ENCODE results near the gene GPC5.
"Not testable (repeated sequence)": the region's sequence is repeated elsewhere in the genome, so short reads cannot be mapped to it uniquely, and the experiment has no call there.

The GPC5 gene

DNA sequence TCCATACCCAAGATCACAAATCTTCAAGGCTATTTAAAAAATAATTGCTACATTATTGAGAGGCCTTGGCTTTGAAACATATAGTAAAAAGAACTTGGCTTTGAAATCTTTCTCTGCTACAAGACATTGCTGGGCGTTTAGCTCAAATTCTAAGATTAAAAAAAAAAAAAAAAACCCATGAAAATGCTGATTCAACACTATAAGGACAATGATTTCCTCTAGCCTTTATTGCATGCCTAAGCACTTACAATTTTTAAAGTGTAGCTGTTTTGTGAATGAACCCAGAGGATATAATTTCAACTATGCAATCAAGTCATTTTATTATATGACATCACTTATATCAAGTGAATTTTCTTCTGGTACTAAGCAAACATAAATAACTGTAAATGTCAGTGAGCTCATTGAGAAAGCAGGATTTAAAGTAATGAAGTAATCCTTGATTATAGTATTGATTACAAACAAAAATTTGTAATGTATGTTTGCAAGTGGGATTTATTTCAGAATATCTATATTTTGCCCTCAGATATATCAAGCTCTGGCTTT, 1488.2 kb downstream of the GPC5 start:
- DNase-seq (ENCODE audit: extremely low read depth in 1 of 2, low read depth in 1 of 2) = no peak

DNA sequence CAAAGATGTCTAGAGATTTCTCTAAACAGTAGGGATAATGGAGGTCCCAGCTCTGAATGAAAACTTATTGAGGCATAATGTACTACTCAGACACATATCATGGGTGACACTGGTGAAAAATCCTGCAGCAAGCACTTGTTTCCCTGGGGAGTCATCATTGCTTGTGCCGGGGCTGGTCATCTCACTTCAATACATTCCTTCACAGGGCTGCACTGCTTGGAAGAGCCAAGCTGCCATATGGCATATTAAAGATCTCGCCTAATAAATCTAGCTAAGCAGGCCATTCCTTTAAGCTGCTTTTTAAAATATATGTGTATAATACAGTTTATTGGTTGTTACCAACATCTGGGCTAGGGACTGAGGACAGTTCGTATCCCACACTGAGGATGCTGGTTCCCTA, 1496.0 kb downstream of the GPC5 start:
- DNase-seq (ENCODE audit: extremely low read depth in 1 of 2, low read depth in 1 of 2) = no peak

DNA sequence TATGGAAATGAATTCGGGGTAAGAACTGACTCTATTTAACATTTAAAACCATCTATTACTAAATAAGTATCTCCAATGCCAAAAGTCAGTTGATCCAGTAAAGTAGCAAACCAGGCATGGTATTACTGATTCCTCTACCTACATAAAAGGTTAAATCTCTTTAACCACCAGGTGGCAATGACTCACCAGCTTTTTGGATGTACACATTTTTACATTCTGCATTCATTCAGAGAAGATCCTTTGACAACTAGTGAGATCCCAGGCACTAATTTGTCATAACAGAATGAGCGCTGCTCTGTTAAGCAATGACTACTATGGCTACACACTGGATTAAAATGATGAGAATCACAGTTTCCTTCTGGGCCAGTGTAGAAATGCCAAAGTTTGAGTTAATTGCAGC, 1498.4 kb downstream of the GPC5 start:
- DNase-seq (ENCODE audit: extremely low read depth in 1 of 2, low read depth in 1 of 2) = no peak

DNA sequence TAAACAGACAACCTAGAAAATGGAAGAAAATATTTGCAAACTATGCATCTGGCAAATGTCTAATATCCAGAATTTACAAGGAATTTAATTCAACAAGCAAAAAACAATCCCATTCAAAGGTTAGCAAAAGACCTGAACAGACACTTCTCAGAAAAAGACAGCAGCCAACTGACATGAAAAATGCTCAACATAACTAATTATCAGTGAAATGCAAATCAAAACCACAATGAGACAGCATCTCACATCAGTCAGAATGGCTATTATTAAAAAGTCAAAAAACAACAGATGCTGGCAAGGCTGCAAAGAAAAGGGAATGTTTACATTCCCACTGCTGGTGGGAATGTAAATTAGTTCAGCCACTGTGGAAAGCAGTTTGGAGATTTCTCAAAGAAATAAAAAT, 1500.5 kb downstream of the GPC5 start:
- not testable (repeated sequence) for DNase-seq (ENCODE audit: extremely low read depth in 1 of 2, low read depth in 1 of 2)

DNA sequence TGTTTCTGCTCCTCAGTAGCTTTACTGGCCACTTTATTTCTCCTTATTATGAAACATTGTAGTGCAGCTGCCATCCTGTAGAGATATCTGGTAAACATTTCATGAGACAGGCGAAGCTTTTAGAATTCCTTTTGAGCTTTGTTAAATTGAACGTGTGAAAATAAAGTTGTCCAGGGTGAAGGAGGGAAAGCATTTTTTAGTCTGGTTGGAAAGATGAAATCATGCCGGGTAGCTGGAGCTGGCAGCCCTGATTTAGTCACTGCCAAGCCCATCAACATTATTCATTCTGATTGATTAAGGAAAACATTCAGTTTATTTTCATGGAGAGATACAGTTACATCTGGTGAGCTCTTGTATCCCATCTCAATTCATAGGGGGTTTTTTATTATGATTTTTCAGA, 1502.0 kb downstream of the GPC5 start:
- DNase-seq (ENCODE audit: extremely low read depth in 1 of 2, low read depth in 1 of 2) = no peak

DNA sequence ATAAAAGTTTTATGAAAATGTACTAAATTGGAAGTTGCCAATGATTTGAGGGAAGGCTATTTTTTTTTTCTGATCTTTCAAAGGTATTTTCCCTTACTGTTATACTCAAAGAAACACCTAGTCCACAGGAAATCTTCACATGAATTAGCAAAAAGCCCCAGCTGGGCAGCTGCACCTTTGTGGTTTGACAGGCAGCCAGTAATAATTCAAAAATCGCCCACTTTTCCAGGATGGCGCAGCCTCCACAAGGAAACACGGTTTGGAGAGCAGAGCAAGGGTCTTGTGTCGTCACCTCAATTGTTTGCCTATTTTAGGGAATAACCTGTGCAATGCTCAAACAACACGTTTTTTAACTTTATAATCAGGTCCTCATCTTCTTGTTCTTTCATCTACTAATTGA, 1503.3 kb downstream of the GPC5 start:
- no peak for DNase-seq (ENCODE audit: extremely low read depth in 1 of 2, low read depth in 1 of 2)

DNA sequence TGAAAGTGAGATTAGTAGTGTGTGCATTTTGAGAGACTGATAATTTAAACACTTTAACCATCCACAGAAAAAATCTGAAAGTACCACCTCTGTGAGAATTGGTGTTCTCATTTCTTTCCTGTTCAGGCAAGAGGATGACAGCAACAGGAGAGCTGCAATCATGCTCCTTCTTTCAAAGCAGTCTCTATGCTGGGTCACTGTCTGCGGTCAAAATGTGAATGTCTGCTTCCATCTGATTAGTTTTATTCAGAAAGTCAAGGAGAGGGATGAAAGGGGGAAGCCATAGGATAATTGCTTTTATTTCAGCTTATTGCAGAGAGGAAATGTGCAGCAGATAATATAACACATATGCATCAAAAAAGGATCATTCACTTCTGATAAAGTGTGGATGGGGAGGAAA, 1514.2 kb downstream of the GPC5 start:
- no peak for DNase-seq (ENCODE audit: extremely low read depth in 1 of 2, low read depth in 1 of 2)

DNA sequence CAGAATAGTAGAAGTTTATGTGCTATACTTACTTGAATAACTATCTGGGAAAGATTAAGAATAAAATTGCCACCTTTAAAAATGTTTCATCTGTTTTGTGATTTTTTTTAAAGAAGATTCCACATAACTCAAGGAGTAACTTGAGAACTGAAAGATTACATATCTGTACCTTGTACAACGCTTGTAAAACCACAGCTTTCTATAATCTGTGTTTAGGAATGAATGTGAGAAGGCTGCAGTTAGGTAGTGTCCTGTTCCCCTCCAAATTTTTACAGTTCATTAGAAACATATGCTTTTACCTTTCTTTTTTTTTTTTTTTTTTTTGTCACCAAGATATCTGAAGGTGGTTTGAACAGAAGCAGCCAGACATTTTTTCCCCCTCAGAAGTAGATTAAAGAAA, 1515.4 kb downstream of the GPC5 start:
- DNase-seq (ENCODE audit: extremely low read depth in 1 of 2, low read depth in 1 of 2) = no peak

Data from activated CD8-positive, alpha-beta memory T cell treated with anti-CD3 and anti-CD28 coated beads for 1 hour (primary cell).